GM19452 (cell line): Measurements from ENCODE around the gene NCAPG2.

ENCODE experiments used
- ATAC-seq: cut with Tn5 transposase; IDR thresholded peaks from one replicate; pipeline ENCODE4 v1.9.1; 2021; ENCODE audit not compliant: unreplicated experiment

NCAPG2 gene

GRCh38 chr7:158602905-158603772, 101.5 kb downstream of the NCAPG2 start:
- ATAC-seq, result peak; percentile 53

- no peak for ATAC-seq
Observed at GRCh38 chr7:158602041-158602440, 102.6 kb downstream of the NCAPG2 start.

- ATAC-seq, result no peak
Observed at GRCh38 chr7:158601090-158601489, 103.5 kb downstream of the NCAPG2 start.

GRCh38 chr7:158596745-158597144, 107.9 kb downstream of the NCAPG2 start:
- ATAC-seq, result no peak

GRCh38 chr7:158596309-158596708, 108.3 kb downstream of the NCAPG2 start:
- no peak for ATAC-seq

GRCh38 chr7:158595068-158595467, 109.5 kb downstream of the NCAPG2 start:
- ATAC-seq, result no peak

- no peak for ATAC-seq
Observed at GRCh38 chr7:158592541-158592940, 112.1 kb downstream of the NCAPG2 start.

- ATAC-seq, result no peak
Observed at GRCh38 chr7:158591944-158592343, 112.7 kb downstream of the NCAPG2 start.

GRCh38 chr7:158590181-158590530, 114.4 kb downstream of the NCAPG2 start:
- ATAC-seq, result no peak

- no peak for ATAC-seq
Observed at GRCh38 chr7:158589653-158590052, 115.0 kb downstream of the NCAPG2 start.

- ATAC-seq, result no peak
Observed at GRCh38 chr7:158588878-158589442, 115.6 kb downstream of the NCAPG2 start.

- ATAC-seq, result no peak
Observed at GRCh38 chr7:158588085-158588877, 116.3 kb downstream of the NCAPG2 start.

GRCh38 chr7:158587162-158588084, 117.2 kb downstream of the NCAPG2 start, which contains the start of gene PTPRN2:
Gene PTPRN2, minus strand, starts transcription at chr7:158587823.
- no peak for ATAC-seq

- no peak for ATAC-seq
Observed at GRCh38 chr7:158586499-158587161, 118.0 kb downstream of the NCAPG2 start.

- ATAC-seq, result no peak
Observed at GRCh38 chr7:158585721-158586498, 118.7 kb downstream of the NCAPG2 start.

- no peak for ATAC-seq
Observed at GRCh38 chr7:158584407-158584806, 120.2 kb downstream of the NCAPG2 start.

- no peak for ATAC-seq
Observed at GRCh38 chr7:158583810-158584209, 120.8 kb downstream of the NCAPG2 start.

- ATAC-seq, result no peak
Observed at GRCh38 chr7:158583143-158583542, 121.5 kb downstream of the NCAPG2 start.

GRCh38 chr7:158582089-158582456, 122.5 kb downstream of the NCAPG2 start:
- ATAC-seq, result no peak
